Nephron (organoid): Measurements from ENCODE around the gene LIPH.
"Not testable (repeated sequence)": the region's sequence is repeated elsewhere in the genome, so short reads cannot be mapped to it uniquely, and the experiment has no call there.

Source experiments
- H3K27ac Mint-ChIP-seq, 3 experiments: 2 replicates each; pipeline ENCODE4 v1.8.0; 2020; ENCODE audit warnings: mixed read lengths in 3 of 3, mild to moderate bottlenecking in 2 of 3, moderate library complexity in 1 of 3
- H3K27me3 Mint-ChIP-seq: 2 replicates; pipeline ENCODE4 v1.8.0; 2021; ENCODE audit warnings: low read depth, mild to moderate bottlenecking, moderate library complexity, mixed read lengths
- H3K36me3 Mint-ChIP-seq: 2 replicates; pipeline ENCODE4 v1.8.0; 2020; ENCODE audit warnings: low read depth, mixed read lengths
- H3K4me1 Mint-ChIP-seq: 2 replicates; pipeline ENCODE4 v1.8.0; 2020; ENCODE audit warnings: mixed read lengths
- H3K4me3 Mint-ChIP-seq, 3 experiments: 2 replicates each; pipeline ENCODE4 v1.8.0; 2020; ENCODE audit warnings: mild to moderate bottlenecking in 3 of 3, mixed read lengths in 3 of 3, moderate library complexity in 2 of 3
- H3K9me3 Mint-ChIP-seq: 2 replicates; pipeline ENCODE4 v1.8.0; 2020; ENCODE audit warnings: mixed read lengths
- CTCF ChIP-seq, 3 experiments: fragments of 200-600 bp; sonication (generic); IDR thresholded peaks; one replicate each; pipeline ENCODE4 v1.5.0; 2021; ENCODE audit warnings: antibody characterized with exemption in 3 of 3; ENCODE audit not compliant: unreplicated experiment in 3 of 3

LIPH gene

GRCh38 chr3:185572183-185572582 is 19.8 kb upstream of the LIPH start:
- Mint-ChIP-seq H3K27me3 (peaks cover 9% of the 10 kb centered on the region), H3K27ac (no peak overlapping the region), H3K4me1 (peaks cover 12% of the 10 kb centered on the region), H3K9me3 (peaks cover 22% of the 10 kb centered on the region), H3K4me3 (no peak overlapping the region), H3K36me3 (no peaks in the 10 kb centered on the region)
- no peak for TF ChIP-seq CTCF (IDR thresholded peaks at IDR 0.05; ENCODE audit: unreplicated experiment in 3 of 3)

- Mint-ChIP-seq H3K4me3 (no peak overlapping the region), H3K27ac (peak overlapping the region; percentile 24 to 87 (median 51)), H3K4me1 (peaks cover 8% of the 10 kb centered on the region), H3K36me3 (no peaks in the 10 kb centered on the region), H3K27me3 (peaks cover 24% of the 10 kb centered on the region), H3K9me3 (no peaks in the 10 kb centered on the region)
- TF ChIP-seq CTCF (IDR thresholded peaks at IDR 0.05; ENCODE audit: unreplicated experiment in 3 of 3) = no peak
Measured at GRCh38 chr3:185561958-185562357, 9.6 kb upstream of the LIPH start.

- no peak for TF ChIP-seq CTCF (IDR thresholded peaks at IDR 0.05; ENCODE audit: unreplicated experiment in 3 of 3)
- Mint-ChIP-seq H3K4me3 (no peak overlapping the region), H3K4me1 (peaks cover 8% of the 10 kb centered on the region), H3K27ac (peak overlapping the region; percentile 24 to 87 (median 82)), H3K36me3 (no peaks in the 10 kb centered on the region), H3K9me3 (no peaks in the 10 kb centered on the region), H3K27me3 (peaks cover 24% of the 10 kb centered on the region)
Measured at GRCh38 chr3:185561374-185561943, 9.1 kb upstream of the LIPH start.

GRCh38 chr3:185560676-185561075 is 8.3 kb upstream of the LIPH start:
- peaks cover 8% of the 10 kb centered on the region for H3K4me1 Mint-ChIP-seq
- H3K27me3 Mint-ChIP-seq = peaks cover 24% of the 10 kb centered on the region
- TF ChIP-seq CTCF (IDR thresholded peaks at IDR 0.05; ENCODE audit: unreplicated experiment in 3 of 3) = no peak
- H3K9me3 Mint-ChIP-seq = no peaks in the 10 kb centered on the region
- H3K27ac Mint-ChIP-seq = no peak overlapping the region
- no peaks in the 10 kb centered on the region for H3K36me3 Mint-ChIP-seq
- H3K4me3 Mint-ChIP-seq = no peak overlapping the region

- no peaks in the 10 kb centered on the region for H3K9me3 Mint-ChIP-seq
- H3K4me3 Mint-ChIP-seq = no peak overlapping the region
- H3K27ac Mint-ChIP-seq = no peak overlapping the region
- no peak for TF ChIP-seq CTCF (IDR thresholded peaks at IDR 0.05; ENCODE audit: unreplicated experiment in 3 of 3)
- H3K36me3 Mint-ChIP-seq = no peaks in the 10 kb centered on the region
- H3K27me3 Mint-ChIP-seq = peaks cover 30% of the 10 kb centered on the region
- H3K4me1 Mint-ChIP-seq = peaks cover 8% of the 10 kb centered on the region
Measured at GRCh38 chr3:185559706-185560090, 7.3 kb upstream of the LIPH start.

GRCh38 chr3:185558395-185558794 is 6.0 kb upstream of the LIPH start:
- no peak overlapping the region for H3K4me3 Mint-ChIP-seq
- H3K9me3 Mint-ChIP-seq = no peaks in the 10 kb centered on the region
- no peak for TF ChIP-seq CTCF (IDR thresholded peaks at IDR 0.05; ENCODE audit: unreplicated experiment in 3 of 3)

GRCh38 chr3:185556640-185557039 is 4.3 kb upstream of the LIPH start:
- not testable (repeated sequence) for H3K4me3 Mint-ChIP-seq, H3K36me3 Mint-ChIP-seq, H3K9me3 Mint-ChIP-seq, H3K27ac Mint-ChIP-seq
- Mint-ChIP-seq H3K4me1 (peaks cover 14% of the 10 kb centered on the region), H3K27me3 (peaks cover 25% of the 10 kb centered on the region)

More at GRCh38 chr3:185558395-185558794, 6.0 kb upstream of the LIPH start:
- no peaks in the 10 kb centered on the region for H3K36me3 Mint-ChIP-seq
- peaks cover 30% of the 10 kb centered on the region for H3K27me3 Mint-ChIP-seq
- peaks cover 8% of the 10 kb centered on the region for H3K4me1 Mint-ChIP-seq
- peak overlapping the region in 1 of 3 experiments; percentile 26 for H3K27ac Mint-ChIP-seq
